ENCODE results near the gene SLX9. TPM values are rescaled to one million over a fixed set of nuclear protein-coding genes. Genes with fewer than 3 reads are reported as not detected.

Gene SLX9
- total RNA-seq, 1 experiment from 2014 or later: 77.2 TPM

DNA sequence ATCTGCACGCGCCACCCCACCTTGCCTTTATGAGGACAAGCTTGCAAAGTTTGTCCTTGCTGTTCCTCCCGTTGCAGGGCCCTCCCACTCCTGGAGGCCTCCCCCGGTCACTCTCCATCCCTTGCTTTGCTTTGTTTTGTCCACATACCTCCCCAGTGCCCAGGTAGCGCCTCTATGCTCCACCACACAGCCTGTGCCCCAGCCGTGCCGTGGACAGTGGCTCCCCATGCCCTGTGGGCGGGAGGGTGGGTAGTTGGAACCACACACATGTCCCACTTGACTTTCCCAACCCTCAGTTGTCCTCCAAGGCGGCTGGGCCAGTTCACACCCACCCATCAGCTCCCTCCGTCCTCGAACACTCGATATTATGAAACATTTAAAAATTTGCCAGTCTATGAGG, 24.6 kb downstream of the SLX9 start (continued):
- TF ChIP-seq, protein P1, sequence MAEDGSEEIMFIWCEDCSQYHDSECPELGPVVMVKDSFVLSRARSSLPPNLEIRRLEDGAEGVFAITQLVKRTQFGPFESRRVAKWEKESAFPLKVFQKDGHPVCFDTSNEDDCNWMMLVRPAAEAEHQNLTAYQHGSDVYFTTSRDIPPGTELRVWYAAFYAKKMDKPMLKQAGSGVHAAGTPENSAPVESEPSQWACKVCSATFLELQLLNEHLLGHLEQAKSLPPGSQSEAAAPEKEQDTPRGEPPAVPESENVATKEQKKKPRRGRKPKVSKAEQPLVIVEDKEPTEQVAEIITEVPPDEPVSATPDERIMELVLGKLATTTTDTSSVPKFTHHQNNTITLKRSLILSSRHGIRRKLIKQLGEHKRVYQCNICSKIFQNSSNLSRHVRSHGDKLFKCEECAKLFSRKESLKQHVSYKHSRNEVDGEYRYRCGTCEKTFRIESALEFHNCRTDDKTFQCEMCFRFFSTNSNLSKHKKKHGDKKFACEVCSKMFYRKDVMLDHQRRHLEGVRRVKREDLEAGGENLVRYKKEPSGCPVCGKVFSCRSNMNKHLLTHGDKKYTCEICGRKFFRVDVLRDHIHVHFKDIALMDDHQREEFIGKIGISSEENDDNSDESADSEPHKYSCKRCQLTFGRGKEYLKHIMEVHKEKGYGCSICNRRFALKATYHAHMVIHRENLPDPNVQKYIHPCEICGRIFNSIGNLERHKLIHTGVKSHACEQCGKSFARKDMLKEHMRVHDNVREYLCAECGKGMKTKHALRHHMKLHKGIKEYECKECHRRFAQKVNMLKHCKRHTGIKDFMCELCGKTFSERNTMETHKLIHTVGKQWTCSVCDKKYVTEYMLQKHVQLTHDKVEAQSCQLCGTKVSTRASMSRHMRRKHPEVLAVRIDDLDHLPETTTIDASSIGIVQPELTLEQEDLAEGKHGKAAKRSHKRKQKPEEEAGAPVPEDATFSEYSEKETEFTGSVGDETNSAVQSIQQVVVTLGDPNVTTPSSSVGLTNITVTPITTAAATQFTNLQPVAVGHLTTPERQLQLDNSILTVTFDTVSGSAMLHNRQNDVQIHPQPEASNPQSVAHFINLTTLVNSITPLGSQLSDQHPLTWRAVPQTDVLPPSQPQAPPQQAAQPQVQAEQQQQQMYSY (CRISPR knock-in tag; IDR thresholded peaks at IDR 0.05): no peak
- TF ChIP-seq, protein P2, sequence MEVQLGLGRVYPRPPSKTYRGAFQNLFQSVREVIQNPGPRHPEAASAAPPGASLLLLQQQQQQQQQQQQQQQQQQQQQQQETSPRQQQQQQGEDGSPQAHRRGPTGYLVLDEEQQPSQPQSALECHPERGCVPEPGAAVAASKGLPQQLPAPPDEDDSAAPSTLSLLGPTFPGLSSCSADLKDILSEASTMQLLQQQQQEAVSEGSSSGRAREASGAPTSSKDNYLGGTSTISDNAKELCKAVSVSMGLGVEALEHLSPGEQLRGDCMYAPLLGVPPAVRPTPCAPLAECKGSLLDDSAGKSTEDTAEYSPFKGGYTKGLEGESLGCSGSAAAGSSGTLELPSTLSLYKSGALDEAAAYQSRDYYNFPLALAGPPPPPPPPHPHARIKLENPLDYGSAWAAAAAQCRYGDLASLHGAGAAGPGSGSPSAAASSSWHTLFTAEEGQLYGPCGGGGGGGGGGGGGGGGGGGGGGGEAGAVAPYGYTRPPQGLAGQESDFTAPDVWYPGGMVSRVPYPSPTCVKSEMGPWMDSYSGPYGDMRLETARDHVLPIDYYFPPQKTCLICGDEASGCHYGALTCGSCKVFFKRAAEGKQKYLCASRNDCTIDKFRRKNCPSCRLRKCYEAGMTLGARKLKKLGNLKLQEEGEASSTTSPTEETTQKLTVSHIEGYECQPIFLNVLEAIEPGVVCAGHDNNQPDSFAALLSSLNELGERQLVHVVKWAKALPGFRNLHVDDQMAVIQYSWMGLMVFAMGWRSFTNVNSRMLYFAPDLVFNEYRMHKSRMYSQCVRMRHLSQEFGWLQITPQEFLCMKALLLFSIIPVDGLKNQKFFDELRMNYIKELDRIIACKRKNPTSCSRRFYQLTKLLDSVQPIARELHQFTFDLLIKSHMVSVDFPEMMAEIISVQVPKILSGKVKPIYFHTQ (CRISPR knock-in tag; IDR thresholded peaks at IDR 0.05): no peak
- TF ChIP-seq, protein P3, sequence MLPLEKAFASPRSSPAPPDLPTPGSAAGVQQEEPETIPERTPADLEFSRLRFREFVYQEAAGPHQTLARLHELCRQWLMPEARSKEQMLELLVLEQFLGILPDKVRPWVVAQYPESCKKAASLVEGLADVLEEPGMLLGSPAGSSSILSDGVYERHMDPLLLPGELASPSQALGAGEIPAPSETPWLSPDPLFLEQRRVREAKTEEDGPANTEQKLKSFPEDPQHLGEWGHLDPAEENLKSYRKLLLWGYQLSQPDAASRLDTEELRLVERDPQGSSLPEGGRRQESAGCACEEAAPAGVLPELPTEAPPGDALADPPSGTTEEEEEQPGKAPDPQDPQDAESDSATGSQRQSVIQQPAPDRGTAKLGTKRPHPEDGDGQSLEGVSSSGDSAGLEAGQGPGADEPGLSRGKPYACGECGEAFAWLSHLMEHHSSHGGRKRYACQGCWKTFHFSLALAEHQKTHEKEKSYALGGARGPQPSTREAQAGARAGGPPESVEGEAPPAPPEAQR (CRISPR knock-in tag; IDR thresholded peaks at IDR 0.05): no peak
- TF ChIP-seq NR2C2 (CRISPR knock-in tag; IDR thresholded peaks at IDR 0.05) (no peak), CREB1 (CRISPR knock-in tag; IDR thresholded peaks at IDR 0.05) (no peak), PRRX2 (CRISPR knock-in tag; IDR thresholded peaks at IDR 0.05) (no peak), EMX1 (CRISPR knock-in tag; IDR thresholded peaks at IDR 0.05) (no peak)
- TF ChIP-seq, protein P4, sequence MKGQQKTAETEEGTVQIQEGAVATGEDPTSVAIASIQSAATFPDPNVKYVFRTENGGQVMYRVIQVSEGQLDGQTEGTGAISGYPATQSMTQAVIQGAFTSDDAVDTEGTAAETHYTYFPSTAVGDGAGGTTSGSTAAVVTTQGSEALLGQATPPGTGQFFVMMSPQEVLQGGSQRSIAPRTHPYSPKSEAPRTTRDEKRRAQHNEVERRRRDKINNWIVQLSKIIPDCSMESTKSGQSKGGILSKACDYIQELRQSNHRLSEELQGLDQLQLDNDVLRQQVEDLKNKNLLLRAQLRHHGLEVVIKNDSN (CRISPR knock-in tag; IDR thresholded peaks at IDR 0.05): no peak

DNA sequence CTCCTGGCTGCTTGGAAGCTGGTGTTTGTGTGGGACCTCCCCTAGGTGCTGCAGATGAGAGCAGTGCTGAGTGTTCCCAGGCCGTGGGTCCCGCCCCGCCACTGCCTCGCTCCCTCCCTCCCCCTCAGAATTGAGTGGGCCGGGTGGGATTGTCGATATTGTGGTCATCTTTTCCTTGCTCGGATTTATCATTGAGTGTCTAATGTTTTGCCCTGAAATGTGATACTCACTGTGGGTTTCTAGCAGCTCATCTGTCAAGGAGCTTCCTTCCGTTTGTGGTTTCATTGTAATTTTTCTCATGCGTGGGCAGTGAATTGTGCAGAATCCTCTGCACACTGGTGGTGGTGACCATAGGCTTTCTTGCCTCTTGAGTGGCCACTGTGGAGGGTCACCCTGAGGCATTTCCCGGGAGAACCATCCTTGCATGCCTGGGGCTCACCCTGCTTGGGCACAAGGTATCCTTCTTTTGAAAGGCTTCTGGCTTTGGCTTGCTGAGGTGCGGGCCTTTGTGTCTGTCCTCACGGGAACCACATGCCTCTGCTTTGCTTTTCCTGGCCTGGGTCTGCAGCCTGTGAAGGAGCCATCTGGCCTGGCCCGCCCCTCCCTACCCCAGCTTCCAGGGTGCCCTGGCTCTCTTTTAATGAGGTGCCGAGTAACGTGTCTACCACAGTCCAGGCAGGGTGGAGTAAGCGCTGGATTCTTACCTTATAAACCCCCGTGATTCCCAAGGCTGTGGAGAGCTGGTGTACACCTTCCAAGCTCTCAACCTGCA, 25.6 kb downstream of the SLX9 start:
- Mint-ChIP-seq H3K27ac (peak overlapping the region; percentile 89), H3K4me1 (peaks cover 9% of the 10 kb centered on the region), H3K4me3 (no peak overlapping the region), H3K9me3 (no peaks in the 10 kb centered on the region), H3K36me3 (peaks cover 26% of the 10 kb centered on the region), H3K27me3 (ENCODE audit: low read depth) (no peaks in the 10 kb centered on the region)
- ATAC-seq: no peak
- POLR2A ChIA-PET: no interaction called here
- no peak for DNase-seq (ENCODE audit: low spot score)
- CTCF ChIA-PET: interaction anchor here (1.5 kb wide), 1 partner anchor 15 kb away, joined by 5 read pairs; no protein-coding TSS in a partner anchor
- TF ChIP-seq RELA (CRISPR knock-in tag; IDR thresholded peaks at IDR 0.05; ENCODE audit: borderline replicate concordance): no peak
- TF ChIP-seq, protein P4 (CRISPR knock-in tag; IDR thresholded peaks at IDR 0.05): no peak
- TF ChIP-seq, protein P5, sequence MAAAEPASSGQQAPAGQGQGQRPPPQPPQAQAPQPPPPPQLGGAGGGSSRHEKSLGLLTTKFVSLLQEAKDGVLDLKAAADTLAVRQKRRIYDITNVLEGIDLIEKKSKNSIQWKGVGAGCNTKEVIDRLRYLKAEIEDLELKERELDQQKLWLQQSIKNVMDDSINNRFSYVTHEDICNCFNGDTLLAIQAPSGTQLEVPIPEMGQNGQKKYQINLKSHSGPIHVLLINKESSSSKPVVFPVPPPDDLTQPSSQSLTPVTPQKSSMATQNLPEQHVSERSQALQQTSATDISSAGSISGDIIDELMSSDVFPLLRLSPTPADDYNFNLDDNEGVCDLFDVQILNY (CRISPR knock-in tag; IDR thresholded peaks at IDR 0.05): no peak
- TF ChIP-seq, protein P6, sequence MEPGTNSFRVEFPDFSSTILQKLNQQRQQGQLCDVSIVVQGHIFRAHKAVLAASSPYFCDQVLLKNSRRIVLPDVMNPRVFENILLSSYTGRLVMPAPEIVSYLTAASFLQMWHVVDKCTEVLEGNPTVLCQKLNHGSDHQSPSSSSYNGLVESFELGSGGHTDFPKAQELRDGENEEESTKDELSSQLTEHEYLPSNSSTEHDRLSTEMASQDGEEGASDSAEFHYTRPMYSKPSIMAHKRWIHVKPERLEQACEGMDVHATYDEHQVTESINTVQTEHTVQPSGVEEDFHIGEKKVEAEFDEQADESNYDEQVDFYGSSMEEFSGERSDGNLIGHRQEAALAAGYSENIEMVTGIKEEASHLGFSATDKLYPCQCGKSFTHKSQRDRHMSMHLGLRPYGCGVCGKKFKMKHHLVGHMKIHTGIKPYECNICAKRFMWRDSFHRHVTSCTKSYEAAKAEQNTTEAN (CRISPR knock-in tag; IDR thresholded peaks at IDR 0.05): no peak
- TF ChIP-seq, protein P1 (CRISPR knock-in tag; IDR thresholded peaks at IDR 0.05): no peak
- no peak for TF ChIP-seq SMAD4 (CRISPR knock-in tag; IDR thresholded peaks at IDR 0.05)
- TF ChIP-seq RORB (CRISPR knock-in tag; IDR thresholded peaks at IDR 0.05): no peak
- TF ChIP-seq NFE2L1 (CRISPR knock-in tag; IDR thresholded peaks at IDR 0.05): no peak
- TF ChIP-seq, protein P7, sequence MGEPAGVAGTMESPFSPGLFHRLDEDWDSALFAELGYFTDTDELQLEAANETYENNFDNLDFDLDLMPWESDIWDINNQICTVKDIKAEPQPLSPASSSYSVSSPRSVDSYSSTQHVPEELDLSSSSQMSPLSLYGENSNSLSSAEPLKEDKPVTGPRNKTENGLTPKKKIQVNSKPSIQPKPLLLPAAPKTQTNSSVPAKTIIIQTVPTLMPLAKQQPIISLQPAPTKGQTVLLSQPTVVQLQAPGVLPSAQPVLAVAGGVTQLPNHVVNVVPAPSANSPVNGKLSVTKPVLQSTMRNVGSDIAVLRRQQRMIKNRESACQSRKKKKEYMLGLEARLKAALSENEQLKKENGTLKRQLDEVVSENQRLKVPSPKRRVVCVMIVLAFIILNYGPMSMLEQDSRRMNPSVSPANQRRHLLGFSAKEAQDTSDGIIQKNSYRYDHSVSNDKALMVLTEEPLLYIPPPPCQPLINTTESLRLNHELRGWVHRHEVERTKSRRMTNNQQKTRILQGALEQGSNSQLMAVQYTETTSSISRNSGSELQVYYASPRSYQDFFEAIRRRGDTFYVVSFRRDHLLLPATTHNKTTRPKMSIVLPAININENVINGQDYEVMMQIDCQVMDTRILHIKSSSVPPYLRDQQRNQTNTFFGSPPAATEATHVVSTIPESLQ (CRISPR knock-in tag; IDR thresholded peaks at IDR 0.05): no peak
- no peak for TF ChIP-seq ZNF219 (CRISPR knock-in tag; IDR thresholded peaks at IDR 0.05; ENCODE audit: borderline replicate concordance)
- TF ChIP-seq TP53 (CRISPR knock-in tag; IDR thresholded peaks at IDR 0.05): no peak
